Kidney capillary endothelial cell (primary cell): ENCODE data around the gene SFXN5.

ENCODE experiments used
- DNase-seq: peaks from one replicate; pipeline ENCODE4 v3.0.0-alpha.2; 2018; ENCODE audit warnings: low spot score

SFXN5 gene

DNA sequence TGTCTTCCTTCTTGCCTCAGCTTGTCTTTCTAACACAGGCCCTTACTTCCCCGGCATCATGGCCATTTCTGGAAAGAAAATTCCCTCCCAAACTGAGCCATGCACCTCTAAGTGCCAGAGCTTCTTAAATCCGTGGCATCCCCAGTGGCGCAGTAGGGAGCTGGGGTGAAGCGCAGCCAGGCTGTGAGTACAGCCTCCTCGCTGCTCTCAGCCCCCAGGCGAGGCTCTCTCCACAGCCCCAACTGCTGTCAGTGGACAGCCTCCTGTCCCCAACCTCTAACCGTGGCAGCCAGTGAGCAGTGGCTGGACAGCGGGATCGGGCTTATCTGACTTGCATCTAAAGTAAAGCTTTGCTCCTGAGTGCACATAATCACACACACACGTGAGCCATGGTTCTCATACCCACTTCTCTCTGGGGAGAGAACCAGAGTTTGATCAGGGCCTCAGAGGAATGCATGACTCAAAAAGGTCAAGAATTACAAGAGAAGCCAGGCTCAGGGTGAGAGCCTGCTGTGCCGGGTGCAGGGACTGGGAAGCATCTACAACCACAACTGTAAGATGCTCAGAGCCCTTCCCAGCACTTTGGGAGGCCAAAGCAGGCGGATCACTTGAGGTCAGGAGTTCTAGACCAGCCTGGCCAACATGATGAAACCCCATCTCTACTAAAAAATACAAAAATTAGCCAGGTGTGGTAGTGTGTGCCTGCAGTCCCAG, 50.7 kb downstream of the SFXN5 start:
- DNase-seq: no peak

- DNase-seq: no peak
Observed at GRCh38 chr2:73020306-73020656, 51.2 kb downstream of the SFXN5 start.

GRCh38 chr2:73018188-73018825, 53.2 kb downstream of the SFXN5 start:
- DNase-seq: no peak

- DNase-seq: peak; percentile 71
Observed at GRCh38 chr2:73013936-73014335, 57.6 kb downstream of the SFXN5 start.

GRCh38 chr2:73009177-73009839, 62.2 kb downstream of the SFXN5 start:
- DNase-seq: no peak

DNA sequence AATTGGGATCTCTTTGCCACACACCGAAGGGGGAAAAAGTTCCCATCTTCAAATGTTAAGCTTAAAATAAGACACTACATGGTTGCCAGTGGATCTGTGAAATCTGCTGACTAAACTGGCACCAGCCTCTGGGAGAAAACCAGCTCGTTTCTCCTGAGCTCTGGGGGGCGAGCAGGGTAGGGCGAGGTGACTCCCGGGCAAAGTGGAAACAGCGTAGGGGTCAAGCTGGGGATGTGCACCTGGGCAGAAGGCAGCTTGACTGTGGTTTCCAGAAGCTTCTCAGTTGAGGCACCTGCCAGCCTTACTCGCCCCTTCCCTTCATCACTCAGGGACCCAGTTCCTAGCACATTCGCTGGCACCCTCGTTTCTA, 62.8 kb downstream of the SFXN5 start:
- no peak for DNase-seq

DNA sequence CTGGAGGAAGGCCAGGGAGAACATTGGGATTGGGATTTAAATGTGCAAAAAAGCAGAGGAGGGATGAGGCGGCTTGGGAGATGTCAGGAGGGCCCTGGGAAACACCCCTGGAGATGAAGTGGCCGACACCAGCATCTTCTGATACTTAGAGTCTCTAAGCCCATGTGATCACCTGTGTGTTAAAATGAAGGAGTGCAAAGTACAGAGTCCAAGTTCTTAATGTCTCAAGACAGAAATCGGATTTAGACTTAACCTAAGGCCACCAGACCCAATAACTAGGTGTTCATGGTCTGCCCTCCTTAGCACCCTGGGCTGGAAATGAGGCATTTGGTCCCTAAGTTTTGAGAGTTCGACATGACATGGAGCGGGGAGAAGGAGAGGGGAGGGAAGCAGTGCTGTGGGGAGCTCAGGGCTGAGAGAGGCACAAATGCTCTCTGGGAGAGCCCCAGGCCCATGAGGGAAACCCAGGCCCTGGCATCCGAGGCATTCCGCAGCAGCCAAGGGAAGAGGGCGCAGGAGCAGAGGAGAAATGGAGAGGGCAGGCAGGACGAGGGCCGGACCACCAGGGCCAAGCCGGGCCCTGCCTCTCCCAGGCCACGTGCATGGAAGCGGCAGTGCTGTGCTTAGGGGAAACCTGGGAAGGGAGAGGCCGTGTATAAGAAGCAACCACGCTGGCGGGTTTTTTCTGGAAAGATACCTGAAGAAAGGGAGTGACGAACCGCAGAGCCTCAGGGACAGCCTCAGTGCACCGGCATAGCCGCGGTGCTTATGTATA, 63.3 kb downstream of the SFXN5 start:
- no peak for DNase-seq

DNA sequence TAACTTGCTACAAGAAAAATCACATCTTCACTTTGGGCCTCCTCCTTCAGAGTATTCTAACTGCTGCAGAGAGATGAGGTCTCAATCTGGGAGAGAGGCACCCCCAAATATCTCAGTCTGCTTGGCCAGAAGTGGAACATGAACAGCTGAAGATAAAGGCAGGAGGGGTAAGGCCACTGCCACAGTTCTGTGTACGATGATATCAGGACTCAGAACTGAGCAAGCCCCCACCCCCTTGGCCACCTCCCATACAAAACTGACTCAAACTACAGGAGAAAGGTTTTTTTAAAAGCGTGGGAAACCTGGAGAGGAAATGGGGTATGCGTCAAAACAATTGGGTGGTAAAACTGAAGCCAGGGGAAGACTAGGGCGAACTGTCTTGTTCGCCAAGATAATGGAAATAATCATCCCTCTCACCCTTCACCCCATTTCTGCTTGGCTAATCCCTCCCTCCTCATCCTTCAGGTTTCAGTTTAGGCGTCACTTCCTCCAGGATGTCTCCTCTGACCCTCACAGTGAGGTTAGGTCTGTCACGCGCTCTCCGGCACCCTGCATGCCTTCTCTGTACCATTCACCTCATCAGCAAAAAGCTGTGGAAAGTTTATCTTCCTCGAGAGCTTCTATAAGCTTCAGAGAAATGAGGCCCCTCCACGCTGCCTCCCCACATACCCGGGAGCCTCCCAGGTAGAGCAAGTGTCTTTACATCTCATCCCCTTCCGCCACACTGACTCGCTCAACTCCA, 64.4 kb downstream of the SFXN5 start:
- peak; percentile 32 for DNase-seq

GRCh38 chr2:73004889-73005596, 66.5 kb downstream of the SFXN5 start:
- no peak for DNase-seq

DNA sequence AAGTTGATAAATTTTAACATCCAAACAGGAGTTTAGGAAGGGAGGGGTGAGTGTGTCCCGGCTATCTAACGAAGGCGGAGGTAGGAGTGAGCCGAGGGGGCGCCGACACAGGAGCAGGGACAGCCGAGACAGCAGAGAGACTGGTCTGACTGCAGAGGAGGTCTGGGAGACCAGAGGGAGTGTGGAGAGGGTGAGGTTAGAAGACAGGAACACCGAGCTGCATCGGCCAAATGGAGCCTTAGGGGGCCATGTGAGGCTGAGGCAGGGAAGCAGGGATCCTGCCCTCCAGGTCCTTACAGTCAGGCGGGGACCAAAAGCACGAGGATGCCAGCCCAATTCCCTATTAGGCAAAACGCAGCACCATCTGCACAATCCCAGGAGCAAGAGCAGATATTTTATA, 67.0 kb downstream of the SFXN5 start:
- DNase-seq: no peak

- no peak for DNase-seq
Observed at GRCh38 chr2:73003027-73003426, 68.5 kb downstream of the SFXN5 start.

DNA sequence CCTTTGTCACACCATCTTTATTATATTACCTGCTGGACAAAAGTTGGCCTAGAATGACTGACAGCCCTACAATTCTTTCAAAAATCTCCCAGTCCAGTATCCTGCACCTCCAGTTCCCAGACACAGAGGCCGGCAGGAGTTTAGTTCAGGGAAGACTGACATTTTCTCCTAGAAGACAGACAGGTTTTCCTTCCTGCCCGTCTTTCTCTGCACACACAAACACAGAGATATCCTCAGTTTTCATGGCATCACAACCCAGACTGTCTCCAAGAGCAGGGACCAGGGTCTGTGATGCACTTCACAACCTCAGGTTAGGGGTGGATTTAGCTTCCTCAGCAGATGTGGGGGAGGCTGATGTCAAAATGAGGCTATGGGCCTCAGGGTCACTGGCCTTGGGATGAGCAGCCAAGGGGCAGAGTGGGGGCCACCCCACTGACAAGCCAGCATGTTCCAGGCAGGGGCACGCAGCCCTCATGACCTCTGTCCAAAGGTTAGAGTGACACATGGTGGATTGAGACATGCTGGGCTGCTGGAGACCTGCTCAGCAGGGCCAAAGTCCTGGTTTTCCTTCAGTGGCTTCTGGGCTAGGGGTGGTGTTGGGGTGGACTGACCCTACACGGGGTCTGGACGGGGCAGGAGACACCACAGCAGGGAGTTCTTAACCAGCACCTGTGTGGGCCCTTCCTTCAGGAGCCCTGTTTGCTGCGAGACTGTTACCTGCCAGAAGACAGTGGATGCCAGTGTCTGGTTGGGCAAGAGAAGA, 70.5 kb downstream of the SFXN5 start:
- DNase-seq: no peak

DNA sequence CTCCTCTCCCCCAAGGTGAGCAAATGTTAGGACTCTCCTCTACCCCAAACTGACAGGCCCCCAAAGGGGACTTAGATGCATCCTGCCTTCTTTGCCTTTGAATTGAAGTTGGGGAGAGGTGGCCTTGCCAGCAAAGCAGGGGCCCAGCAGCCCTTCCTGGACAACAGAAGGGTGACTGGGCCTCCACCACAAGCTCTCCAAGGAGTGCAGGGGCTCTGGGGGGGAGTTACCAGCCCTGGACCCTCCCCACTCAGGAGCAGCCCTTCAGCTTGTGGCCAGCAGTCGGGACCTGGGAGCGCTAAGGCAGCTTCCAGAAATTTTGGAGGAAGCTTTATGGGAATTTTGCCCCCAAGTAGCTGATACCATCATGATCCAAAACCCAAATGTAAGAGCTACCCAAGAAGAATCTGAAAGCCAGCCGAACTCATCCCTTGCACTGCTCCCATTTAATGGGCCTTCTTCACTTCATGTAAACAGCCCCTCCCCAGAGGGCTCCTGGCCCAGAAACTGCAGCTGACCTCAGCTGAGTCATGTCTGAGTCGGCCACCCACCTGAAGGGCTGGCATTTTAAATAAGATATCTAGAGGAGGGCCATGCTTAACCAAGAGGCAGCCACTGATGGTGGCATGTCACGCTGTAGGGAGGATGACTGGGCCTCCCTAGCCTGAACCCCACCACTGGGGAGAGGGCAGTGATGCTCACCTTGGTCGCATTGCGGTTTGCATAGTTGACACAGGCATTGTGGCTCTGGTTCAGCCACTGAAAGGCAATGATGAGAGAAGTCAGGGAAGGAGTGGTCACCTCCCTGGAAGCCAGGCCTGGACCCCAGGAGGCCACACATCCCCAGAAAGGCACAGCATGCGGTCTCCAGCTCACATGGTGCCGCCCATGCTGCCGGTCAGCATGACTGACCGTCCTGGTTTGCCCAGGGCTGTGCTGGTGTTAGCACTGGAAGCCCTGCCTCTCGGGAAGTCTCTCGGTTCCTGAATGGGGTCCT, 71.5 kb downstream of the SFXN5 start:
- DNase-seq: no peak

GRCh38 chr2:72998724-72999123, 72.8 kb downstream of the SFXN5 start:
- DNase-seq: no peak

- DNase-seq: no peak
Observed at GRCh38 chr2:72998234-72998651, 73.3 kb downstream of the SFXN5 start.

DNA sequence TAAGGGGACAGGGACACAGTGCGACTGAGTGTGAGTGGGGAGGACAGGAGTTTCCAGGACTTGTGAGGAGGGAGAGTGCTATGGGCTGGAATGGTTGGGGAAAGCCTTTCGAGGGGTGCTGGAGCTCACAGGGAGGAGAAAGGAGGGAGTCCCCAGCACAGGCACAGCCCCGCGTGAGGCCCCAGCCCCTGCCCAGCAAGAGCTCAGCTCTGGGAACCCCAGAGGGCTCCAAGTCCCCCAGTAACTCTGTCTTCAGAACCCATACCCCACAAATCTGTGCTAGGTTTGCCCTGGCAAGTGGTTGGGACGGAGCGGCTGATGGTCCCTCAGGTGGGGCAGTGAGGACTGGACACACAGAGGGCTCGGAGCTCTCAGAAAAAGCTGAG, 75.4 kb downstream of the SFXN5 start:
- no peak for DNase-seq

GRCh38 chr2:72995430-72996116, 75.9 kb downstream of the SFXN5 start:
- no peak for DNase-seq

DNA sequence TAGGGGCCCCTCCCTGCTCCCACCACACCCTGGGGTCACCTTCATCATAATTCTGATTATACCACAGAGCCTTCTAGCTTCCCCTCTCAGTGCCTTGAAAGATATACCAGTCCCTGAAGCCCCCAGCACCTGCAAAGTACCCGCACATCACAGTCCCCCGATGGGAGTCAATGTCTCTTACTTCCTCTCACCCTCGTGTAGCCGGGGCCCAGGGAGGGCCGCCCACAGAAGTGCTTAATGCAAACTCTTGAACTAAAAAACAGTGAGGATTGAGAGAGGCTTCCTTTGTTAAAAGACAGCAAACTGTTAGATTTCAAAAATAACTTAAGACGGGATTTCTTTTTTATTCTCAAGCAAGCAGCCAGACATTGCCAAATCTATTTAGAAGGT, 76.5 kb downstream of the SFXN5 start:
- DNase-seq: no peak
